Testis (tissue), 2 donors: ENCODE data around the gene TTC7B.

ENCODE experiments used
- POLR2A ChIP-seq: fragments of 450-650 bp; IDR thresholded peaks from one replicate; pipeline ENCODE4 v1.6.1; 2017; ENCODE audit warnings: antibody characterized with exemption, mild to moderate bottlenecking, moderate library complexity
- TF ChIP-seq, protein P1 (sequence below), 3 experiments: fragments of 450-650 bp in 2 of 3; fragments of 200-600 bp in 1 of 3; sonication (generic) in 1 of 3; IDR thresholded peaks; one replicate each; pipeline ENCODE4 v1.5.1; 2016 to 2019; ENCODE audit warnings: antibody characterized with exemption in 3 of 3, mild to moderate bottlenecking in 2 of 3, moderate library complexity in 1 of 3

DNA sequence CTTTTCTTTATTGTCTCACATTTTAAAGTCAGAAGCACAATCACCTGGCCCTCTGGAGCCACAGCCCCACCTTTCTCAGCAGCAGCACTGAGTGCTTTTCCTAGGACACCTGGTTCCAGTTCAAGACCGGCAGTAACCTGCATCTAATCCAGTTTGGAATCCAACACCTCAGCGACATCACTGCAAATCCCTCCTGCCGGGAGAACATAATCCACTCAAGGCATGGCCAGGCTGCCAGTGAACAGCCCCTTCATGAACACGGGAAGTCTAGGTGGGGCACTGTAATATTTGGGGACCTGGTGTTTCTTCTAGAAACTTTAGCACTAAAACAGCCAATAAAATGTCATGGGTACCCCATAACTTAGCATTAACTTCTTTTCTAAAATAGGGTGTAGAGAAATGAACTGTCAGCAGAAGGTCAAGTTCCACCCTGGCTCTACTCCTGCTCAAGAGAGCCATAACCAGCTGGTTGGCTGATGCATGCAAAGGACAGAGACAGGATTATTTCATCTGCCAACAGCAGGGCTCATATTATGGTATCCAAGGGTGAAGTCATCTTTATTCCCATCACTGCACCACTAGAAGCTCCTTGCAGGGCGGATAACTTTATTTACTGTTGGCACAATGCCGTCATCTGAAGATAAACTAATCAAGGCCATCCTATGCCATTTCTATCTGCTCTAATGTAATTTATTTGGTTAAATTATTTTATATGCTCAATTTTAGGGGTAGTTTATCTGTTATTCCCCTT lies 76.7 kb downstream of the TTC7B start:
- TF ChIP-seq POLR2A = no peak
- TF ChIP-seq, protein P1, sequence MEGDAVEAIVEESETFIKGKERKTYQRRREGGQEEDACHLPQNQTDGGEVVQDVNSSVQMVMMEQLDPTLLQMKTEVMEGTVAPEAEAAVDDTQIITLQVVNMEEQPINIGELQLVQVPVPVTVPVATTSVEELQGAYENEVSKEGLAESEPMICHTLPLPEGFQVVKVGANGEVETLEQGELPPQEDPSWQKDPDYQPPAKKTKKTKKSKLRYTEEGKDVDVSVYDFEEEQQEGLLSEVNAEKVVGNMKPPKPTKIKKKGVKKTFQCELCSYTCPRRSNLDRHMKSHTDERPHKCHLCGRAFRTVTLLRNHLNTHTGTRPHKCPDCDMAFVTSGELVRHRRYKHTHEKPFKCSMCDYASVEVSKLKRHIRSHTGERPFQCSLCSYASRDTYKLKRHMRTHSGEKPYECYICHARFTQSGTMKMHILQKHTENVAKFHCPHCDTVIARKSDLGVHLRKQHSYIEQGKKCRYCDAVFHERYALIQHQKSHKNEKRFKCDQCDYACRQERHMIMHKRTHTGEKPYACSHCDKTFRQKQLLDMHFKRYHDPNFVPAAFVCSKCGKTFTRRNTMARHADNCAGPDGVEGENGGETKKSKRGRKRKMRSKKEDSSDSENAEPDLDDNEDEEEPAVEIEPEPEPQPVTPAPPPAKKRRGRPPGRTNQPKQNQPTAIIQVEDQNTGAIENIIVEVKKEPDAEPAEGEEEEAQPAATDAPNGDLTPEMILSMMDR (IDR thresholded peaks at IDR 0.05) = no peak
